Measurements from ENCODE around the gene DERL3.

DERL3 gene

DNA sequence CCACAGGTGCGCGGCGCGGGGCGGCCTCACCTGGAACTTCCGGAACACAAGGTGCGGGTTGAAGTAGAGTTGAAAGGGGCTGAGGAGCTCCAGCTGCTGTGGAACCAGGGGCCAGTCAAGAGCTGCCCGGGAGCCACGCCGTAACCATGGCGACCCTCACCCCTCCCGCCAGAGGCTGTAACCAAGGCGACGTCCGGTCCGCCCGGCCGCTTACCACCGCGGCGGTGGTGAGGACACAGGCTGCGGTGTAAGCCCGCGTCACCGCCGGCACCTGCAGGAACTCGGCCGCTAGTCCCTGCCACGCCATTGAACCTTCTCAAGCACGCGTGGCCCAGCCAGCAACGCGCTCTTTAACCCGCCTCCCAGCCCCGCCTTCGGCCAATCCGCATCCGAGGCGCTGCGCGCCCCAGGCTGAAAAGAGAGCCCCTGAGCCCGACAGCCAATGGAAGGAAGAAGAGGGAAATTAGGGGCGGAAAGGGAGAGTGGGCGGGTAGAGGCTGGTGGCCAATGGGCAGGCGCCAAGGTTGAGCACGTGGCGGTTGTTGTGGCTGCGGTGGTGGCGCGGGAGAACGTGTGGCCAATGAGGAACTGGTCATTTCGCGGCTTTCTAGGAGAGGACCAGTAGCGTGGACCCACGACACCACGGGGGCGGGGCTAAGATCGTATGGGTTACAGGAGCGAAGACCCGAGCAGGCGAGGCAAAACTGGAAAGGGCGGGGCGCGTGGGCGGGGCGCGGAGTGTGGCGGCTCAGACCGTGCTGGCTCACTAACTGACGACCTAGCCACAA lies at the start of gene DERL3:
DERL3 (minus strand) TSS at position 326 of the 788 bp plus-strand sequence; CDS start at position 307, 19 bp downstream.
- peak; percentile 90 for DNase-seq (ENCODE audit: low read depth)
- TF ChIP-seq, protein P1, sequence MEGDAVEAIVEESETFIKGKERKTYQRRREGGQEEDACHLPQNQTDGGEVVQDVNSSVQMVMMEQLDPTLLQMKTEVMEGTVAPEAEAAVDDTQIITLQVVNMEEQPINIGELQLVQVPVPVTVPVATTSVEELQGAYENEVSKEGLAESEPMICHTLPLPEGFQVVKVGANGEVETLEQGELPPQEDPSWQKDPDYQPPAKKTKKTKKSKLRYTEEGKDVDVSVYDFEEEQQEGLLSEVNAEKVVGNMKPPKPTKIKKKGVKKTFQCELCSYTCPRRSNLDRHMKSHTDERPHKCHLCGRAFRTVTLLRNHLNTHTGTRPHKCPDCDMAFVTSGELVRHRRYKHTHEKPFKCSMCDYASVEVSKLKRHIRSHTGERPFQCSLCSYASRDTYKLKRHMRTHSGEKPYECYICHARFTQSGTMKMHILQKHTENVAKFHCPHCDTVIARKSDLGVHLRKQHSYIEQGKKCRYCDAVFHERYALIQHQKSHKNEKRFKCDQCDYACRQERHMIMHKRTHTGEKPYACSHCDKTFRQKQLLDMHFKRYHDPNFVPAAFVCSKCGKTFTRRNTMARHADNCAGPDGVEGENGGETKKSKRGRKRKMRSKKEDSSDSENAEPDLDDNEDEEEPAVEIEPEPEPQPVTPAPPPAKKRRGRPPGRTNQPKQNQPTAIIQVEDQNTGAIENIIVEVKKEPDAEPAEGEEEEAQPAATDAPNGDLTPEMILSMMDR (conservative IDR thresholded peaks at IDR 0.05; ENCODE audit: low read length), result no peak
- H3K4me3 ChIP-seq (ENCODE audit: low read length), result peak within 1 kb of the TSS; percentile 40

DNA sequence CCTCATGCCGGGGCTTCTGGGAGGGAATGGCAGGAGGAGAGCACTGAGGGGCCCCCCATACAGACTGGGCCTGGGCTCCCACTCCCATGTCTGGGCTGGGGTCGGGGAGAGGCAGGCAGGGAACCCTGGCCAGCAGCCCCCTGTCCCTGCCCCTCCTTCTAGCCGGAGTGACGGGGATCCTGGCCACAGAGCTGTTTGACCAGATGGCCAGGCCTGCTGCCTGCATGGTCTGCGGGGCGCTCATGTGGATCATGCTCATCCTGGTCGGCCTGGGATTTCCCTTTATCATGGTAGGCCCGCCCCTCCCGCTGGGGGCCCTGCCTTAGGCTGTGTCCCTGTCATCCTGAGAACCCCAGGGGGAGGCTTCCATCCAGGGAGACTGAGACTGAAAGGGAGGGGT lies 45.3 kb upstream of the DERL3 start:
- H3K4me3 ChIP-seq (ENCODE audit: low read length), result no peak overlapping the region
- TF ChIP-seq, protein P1 (conservative IDR thresholded peaks at IDR 0.05; ENCODE audit: low read length), result no peak
- no peak for DNase-seq (ENCODE audit: low read depth)

- TF ChIP-seq, protein P1 (conservative IDR thresholded peaks at IDR 0.05; ENCODE audit: low read length), result no peak
- no peak overlapping the region for H3K4me3 ChIP-seq (ENCODE audit: low read length)
- no peak for DNase-seq (ENCODE audit: low read depth)
Measured at GRCh38 chr22:23883658-23884057, 44.9 kb upstream of the DERL3 start.

DNA sequence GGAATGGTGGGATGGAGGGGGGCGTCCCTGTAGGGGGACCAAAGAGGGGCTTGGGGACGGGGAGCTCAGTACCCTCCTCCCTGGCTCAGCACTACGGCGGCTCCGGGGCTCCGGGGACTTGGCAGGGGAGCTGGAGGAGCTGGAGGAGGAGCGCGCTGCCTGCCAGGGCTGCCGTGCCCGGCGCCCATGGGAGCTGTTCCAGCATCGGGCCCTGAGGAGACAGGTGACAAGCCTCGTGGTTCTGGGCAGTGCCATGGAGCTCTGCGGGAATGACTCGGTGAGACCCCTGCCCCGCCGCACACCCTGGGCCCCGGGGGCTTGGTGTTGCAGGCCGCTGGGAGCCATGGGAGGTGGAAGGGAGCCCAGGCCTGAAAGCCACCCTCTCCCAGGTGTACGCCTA lies 43.6 kb upstream of the DERL3 start:
- no peak overlapping the region for H3K4me3 ChIP-seq (ENCODE audit: low read length)
- TF ChIP-seq, protein P1 (conservative IDR thresholded peaks at IDR 0.05; ENCODE audit: low read length), result no peak

GRCh38 chr22:23878219-23878618 lies 39.4 kb upstream of the DERL3 start:
- H3K4me3 ChIP-seq (ENCODE audit: low read length), result no peak overlapping the region
- TF ChIP-seq, protein P1 (conservative IDR thresholded peaks at IDR 0.05; ENCODE audit: low read length), result no peak
- DNase-seq (ENCODE audit: low read depth), result no peak

More for the DNA sequence above, 43.6 kb upstream of the DERL3 start:
- DNase-seq (ENCODE audit: low read depth), result no peak

DNA sequence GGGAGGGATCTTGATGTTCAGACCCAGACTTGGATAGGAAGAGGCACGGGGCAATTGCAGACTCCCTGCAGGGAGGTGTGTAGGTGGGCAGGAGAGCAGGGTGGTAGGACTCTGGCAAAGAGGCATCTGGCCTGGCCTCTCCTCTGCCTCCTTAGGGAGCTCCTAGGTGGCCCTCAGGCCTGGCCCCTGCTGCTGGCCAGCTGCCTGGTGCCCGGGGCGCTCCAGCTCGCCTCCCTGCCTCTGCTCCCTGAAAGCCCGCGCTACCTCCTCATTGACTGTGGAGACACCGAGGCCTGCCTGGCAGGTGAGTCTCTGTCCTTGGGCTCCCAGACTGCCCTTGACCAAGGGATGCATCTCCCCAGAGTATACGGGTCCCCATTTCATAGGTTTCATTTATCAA lies 38.8 kb upstream of the DERL3 start:
- TF ChIP-seq, protein P1 (conservative IDR thresholded peaks at IDR 0.05; ENCODE audit: low read length), result no peak
- no peak for DNase-seq (ENCODE audit: low read depth)
- no peak overlapping the region for H3K4me3 ChIP-seq (ENCODE audit: low read length)

DNA sequence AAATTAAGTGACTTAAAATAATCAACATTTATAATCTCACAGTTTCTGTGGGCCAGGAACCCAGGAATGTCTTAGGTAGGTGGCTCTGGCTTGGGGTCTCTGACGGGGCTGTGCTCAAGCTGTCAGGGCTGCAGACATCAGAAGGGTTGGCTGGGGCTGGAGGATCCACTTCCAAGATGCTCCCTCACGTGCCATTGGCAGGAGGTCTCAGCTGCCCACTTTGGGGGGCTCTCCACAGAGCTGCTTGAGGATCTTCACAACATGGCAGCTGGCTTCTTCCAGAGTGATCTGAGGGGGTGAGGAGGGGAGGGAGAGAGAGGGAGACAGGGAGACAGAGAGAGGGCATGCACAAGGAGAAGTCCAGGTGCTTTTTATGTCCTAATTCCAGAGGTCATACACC lies 37.0 kb upstream of the DERL3 start:
- TF ChIP-seq, protein P1 (conservative IDR thresholded peaks at IDR 0.05; ENCODE audit: low read length), result no peak
- DNase-seq (ENCODE audit: low read depth), result no peak
- H3K4me3 ChIP-seq (ENCODE audit: low read length), result no peak overlapping the region

Measured in AG10803 (cell line).